Activated T-cell treated with anti-CD3 and anti-CD28 coated beads, Interleukin-2, amount 50 U/mL, for 72 hours (primary cell): ENCODE measurements around the gene TIMM13. TPM values are rescaled to one million over a fixed set of nuclear protein-coding genes. Genes with fewer than 3 reads are reported as not detected.
"Not testable (repeated sequence)": the region's sequence is repeated elsewhere in the genome, so short reads cannot be mapped to it uniquely, and the experiment has no call there.

Experiments
- ATAC-seq, 2 donors: fragments of 150-1000 bp; cut with Tn5 transposase; replicated peaks in 1 of 2; 2 replicates each; pipeline ENCODE4 v1.10.0; 2021; ENCODE audit warnings: moderate library complexity in 2 of 2, mild to moderate bottlenecking in 1 of 2
- DNase-seq, 2 donors: peaks; one replicate each; pipeline ENCODE4 v3.0.0; 2021 to 2022; ENCODE audit warnings: mixed read lengths in 1 of 2
- H3K27ac Mint-ChIP-seq: one replicate; pipeline ENCODE4 v1.8.0; 2022; ENCODE audit warnings: mild to moderate bottlenecking, moderate library complexity, mixed read lengths
- H3K27me3 Mint-ChIP-seq: one replicate; pipeline ENCODE4 v1.8.0; 2022; ENCODE audit warnings: low read depth, mixed read lengths
- H3K36me3 Mint-ChIP-seq, 2 donors: one replicate each; pipeline ENCODE4 v1.8.0; 2022; ENCODE audit warnings: mixed read lengths in 2 of 2, mild to moderate bottlenecking in 1 of 2; ENCODE audit not compliant: insufficient read depth in 2 of 2
- H3K4me1 Mint-ChIP-seq: one replicate; pipeline ENCODE4 v1.8.0; 2022; ENCODE audit warnings: low read depth, mixed read lengths
- H3K4me3 Mint-ChIP-seq, 2 donors: one replicate each; pipeline ENCODE4 v1.8.0; 2022; ENCODE audit warnings: mild to moderate bottlenecking in 2 of 2, mixed read lengths in 2 of 2, moderate library complexity in 2 of 2
- H3K9me3 Mint-ChIP-seq, 2 donors: one replicate each; pipeline ENCODE4 v1.8.0; 2022; ENCODE audit warnings: mixed read lengths in 2 of 2
- total RNA-seq, 2 donors: library from RNA; stranded (reverse); gene quantifications; one replicate each; pipeline ENCODE4 v1.2.3, GENCODE V29; 2022

TIMM13 gene
- total RNA-seq, 2 donors from 2014 or later: 51.4 to 54.0 TPM

GRCh38 chr19:2423071-2423914, 4.1 kb downstream of the TIMM13 start:
- H3K4me1 Mint-ChIP-seq: peaks cover 12% of the 10 kb centered on the region
- peaks cover 1 to 2% of the 10 kb centered on the region in 2 donors for H3K36me3 Mint-ChIP-seq
- no peak overlapping the region for H3K4me3 Mint-ChIP-seq
- ATAC-seq (no peak), DNase-seq (no peak)
- no peak overlapping the region for H3K27ac Mint-ChIP-seq
- H3K27me3 Mint-ChIP-seq: no peaks in the 10 kb centered on the region
- H3K9me3 Mint-ChIP-seq: no peaks in the 10 kb centered on the region

- Mint-ChIP-seq H3K27ac (no peak overlapping the region), H3K9me3 (no peaks in the 10 kb centered on the region), H3K36me3 (peaks cover 0 to 2% of the 10 kb centered on the region in 2 donors), H3K4me1 (peaks cover 6% of the 10 kb centered on the region), H3K27me3 (no peaks in the 10 kb centered on the region), H3K4me3 (no peak overlapping the region)
- ATAC-seq (no peak), DNase-seq (no peak)
Measured at GRCh38 chr19:2421581-2422306, 5.6 kb downstream of the TIMM13 start.

DNA sequence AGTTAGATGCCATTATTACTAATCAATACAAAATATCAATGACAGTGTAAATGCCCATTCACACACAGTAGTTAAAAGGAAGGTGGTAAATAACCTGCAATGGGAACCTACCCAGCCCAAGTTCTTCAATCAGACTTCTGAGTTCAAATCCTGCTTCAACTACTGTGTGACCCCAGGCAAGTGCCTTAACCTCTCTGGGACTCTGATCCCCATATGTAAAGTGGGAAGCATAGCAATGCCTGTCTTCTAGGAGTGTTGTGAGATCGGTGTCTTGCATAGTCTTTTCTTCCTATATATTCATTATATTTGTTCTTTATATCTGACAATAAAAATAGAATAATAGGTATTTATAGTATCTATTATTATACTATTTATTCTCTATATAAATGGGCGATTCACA, 6.9 kb downstream of the TIMM13 start:
- Mint-ChIP-seq H3K27ac (no peak overlapping the region), H3K9me3 (no peaks in the 10 kb centered on the region), H3K27me3 (no peaks in the 10 kb centered on the region), H3K36me3 (peaks cover 0 to 2% of the 10 kb centered on the region in 2 donors), H3K4me3 (no peak overlapping the region), H3K4me1 (no peaks in the 10 kb centered on the region)
- DNase-seq: no peak
- no peak for ATAC-seq

DNA sequence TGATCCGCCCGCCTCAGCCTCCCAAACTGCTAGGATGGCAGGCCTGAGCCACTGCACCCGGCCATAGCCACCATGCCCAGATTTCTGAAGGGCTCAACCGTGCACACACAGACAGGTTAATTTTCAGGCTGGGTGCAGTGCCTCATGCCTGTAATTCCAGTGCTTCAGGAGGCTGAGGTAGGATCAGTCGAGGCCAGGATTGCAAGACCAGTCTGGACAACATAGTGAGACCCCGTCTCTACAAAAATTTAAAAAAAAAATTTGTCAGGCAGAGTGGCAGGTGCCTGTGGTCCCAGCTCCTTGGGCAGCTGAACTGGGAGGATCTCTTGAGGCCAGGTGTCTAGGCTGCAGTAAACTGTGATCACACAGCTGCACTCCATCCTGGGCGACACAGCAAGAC, 7.6 kb downstream of the TIMM13 start:
- Mint-ChIP-seq H3K27me3 (no peaks in the 10 kb centered on the region), H3K9me3 (no peaks in the 10 kb centered on the region), H3K27ac (no peak overlapping the region), H3K4me3 (no peak overlapping the region), H3K36me3 (peaks cover 0 to 2% of the 10 kb centered on the region in 2 donors), H3K4me1 (no peaks in the 10 kb centered on the region)
- ATAC-seq (no peak), DNase-seq (no peak)

GRCh38 chr19:2417881-2418406, 9.4 kb downstream of the TIMM13 start:
- no peaks in the 10 kb centered on the region for H3K9me3 Mint-ChIP-seq
- no peaks in the 10 kb centered on the region for H3K36me3 Mint-ChIP-seq
- H3K27me3 Mint-ChIP-seq: no peaks in the 10 kb centered on the region
- no peak overlapping the region for H3K27ac Mint-ChIP-seq
- H3K4me3 Mint-ChIP-seq: no peak overlapping the region
- DNase-seq (no peak), ATAC-seq (no peak)
- no peaks in the 10 kb centered on the region for H3K4me1 Mint-ChIP-seq

DNA sequence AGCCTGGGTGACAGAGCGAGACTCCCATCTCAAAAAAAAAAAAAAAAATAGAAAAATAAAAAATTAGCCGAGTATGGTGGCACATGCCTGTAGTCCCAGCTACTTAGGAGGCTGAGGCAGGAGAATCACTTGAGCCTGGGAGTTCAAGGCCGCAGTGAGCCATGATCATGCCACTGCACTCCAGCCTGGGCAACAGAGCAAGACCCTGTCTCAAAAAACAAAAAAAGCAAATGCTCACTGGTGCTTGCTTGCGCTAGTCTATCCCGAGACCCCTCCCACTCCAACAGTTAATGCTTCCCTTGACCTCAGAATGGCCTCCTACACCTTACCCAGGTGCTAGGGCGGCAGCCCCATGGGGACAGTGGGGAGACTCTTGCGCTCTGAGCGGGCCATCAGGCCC, 9.9 kb downstream of the TIMM13 start:
- not testable (repeated sequence) for DNase-seq, H3K4me3 Mint-ChIP-seq

GRCh38 chr19:2416321-2417097, 10.9 kb downstream of the TIMM13 start:
- Mint-ChIP-seq H3K36me3 (no peaks in the 10 kb centered on the region), H3K27me3 (peaks cover 7% of the 10 kb centered on the region), H3K9me3 (peaks cover 0 to 2% of the 10 kb centered on the region in 2 donors), H3K4me1 (no peaks in the 10 kb centered on the region), H3K27ac (no peak overlapping the region), H3K4me3 (no peak overlapping the region)
- no peak for DNase-seq
- ATAC-seq: no peak

More for the DNA sequence above, 9.9 kb downstream of the TIMM13 start:
- ATAC-seq, H3K27ac Mint-ChIP-seq, H3K36me3 Mint-ChIP-seq, H3K4me1 Mint-ChIP-seq, H3K27me3 Mint-ChIP-seq, H3K9me3 Mint-ChIP-seq: not testable (repeated sequence)

DNA sequence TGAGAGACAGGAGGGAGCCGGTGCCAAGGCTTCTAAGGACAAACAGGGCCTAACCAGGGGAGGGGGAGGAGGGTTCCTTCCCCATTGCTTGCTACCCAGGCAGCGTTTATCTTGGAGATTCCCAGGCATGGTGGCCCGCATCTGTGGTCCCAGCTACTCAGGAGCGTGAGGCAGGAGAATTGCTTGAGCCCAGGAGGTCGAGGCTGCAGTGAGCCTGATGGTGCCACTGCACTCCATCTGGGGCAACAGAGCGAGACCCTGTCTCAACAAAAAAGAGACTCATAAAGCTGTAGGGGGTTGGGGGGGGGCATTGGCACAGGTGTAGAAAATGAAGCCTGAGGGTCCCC, 11.4 kb downstream of the TIMM13 start:
- DNase-seq (no peak), ATAC-seq (no peak)
- Mint-ChIP-seq H3K36me3 (no peaks in the 10 kb centered on the region), H3K27me3 (peaks cover 7% of the 10 kb centered on the region), H3K4me1 (no peaks in the 10 kb centered on the region), H3K9me3 (peaks cover 0 to 2% of the 10 kb centered on the region in 2 donors), H3K4me3 (no peak overlapping the region), H3K27ac (no peak overlapping the region)

GRCh38 chr19:2415281-2415972, 12.0 kb downstream of the TIMM13 start:
- Mint-ChIP-seq H3K27ac (no peak overlapping the region), H3K9me3 (peaks cover 0 to 2% of the 10 kb centered on the region in 2 donors), H3K4me3 (no peak overlapping the region), H3K4me1 (no peaks in the 10 kb centered on the region), H3K27me3 (peaks cover 7% of the 10 kb centered on the region), H3K36me3 (no peaks in the 10 kb centered on the region)
- no peak for DNase-seq
- no peak for ATAC-seq

DNA sequence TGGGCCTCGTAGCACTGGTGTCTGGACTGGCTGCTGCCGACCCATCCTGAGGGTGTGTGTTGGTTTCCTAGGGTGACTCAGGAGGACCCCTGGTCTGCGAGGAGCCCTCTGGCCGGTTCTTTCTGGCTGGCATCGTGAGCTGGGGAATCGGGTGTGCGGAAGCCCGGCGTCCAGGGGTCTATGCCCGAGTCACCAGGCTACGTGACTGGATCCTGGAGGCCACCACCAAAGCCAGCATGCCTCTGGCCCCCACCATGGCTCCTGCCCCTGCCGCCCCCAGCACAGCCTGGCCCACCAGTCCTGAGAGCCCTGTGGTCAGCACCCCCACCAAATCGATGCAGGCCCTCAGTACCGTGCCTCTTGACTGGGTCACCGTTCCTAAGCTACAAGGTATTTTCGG, 13.8 kb downstream of the TIMM13 start:
- DNase-seq (no peak), ATAC-seq (no peak)
- no peaks in the 10 kb centered on the region for H3K4me1 Mint-ChIP-seq
- no peak overlapping the region for H3K4me3 Mint-ChIP-seq
- peaks cover 14% of the 10 kb centered on the region for H3K27me3 Mint-ChIP-seq
- no peaks in the 10 kb centered on the region for H3K36me3 Mint-ChIP-seq
- H3K9me3 Mint-ChIP-seq: peaks cover 0 to 2% of the 10 kb centered on the region in 2 donors
- H3K27ac Mint-ChIP-seq: no peak overlapping the region

- Mint-ChIP-seq H3K4me3 (no peak overlapping the region), H3K36me3 (no peaks in the 10 kb centered on the region), H3K9me3 (peaks cover 0 to 2% of the 10 kb centered on the region in 2 donors), H3K4me1 (no peaks in the 10 kb centered on the region), H3K27me3 (peaks cover 14% of the 10 kb centered on the region), H3K27ac (no peak overlapping the region)
- DNase-seq: no peak
- no peak for ATAC-seq
Measured at GRCh38 chr19:2413159-2413558, 14.2 kb downstream of the TIMM13 start.

- ATAC-seq: no peak
Measured at GRCh38 chr19:2412449-2412848, 14.9 kb downstream of the TIMM13 start.

More at GRCh38 chr19:2412449-2412848, 14.9 kb downstream of the TIMM13 start:
- no peak overlapping the region for H3K4me3 Mint-ChIP-seq
- H3K4me1 Mint-ChIP-seq: no peaks in the 10 kb centered on the region
- no peak for DNase-seq
- no peaks in the 10 kb centered on the region for H3K36me3 Mint-ChIP-seq
- H3K27ac Mint-ChIP-seq: no peak overlapping the region
- H3K27me3 Mint-ChIP-seq: peaks cover 14% of the 10 kb centered on the region
- peaks cover 0 to 2% of the 10 kb centered on the region in 2 donors for H3K9me3 Mint-ChIP-seq
